Fibroblast of lung (primary cell): ENCODE results near the gene OTOG. TPM values are rescaled to one million over a fixed set of nuclear protein-coding genes. Genes with fewer than 3 reads are reported as not detected.

Experiments used
- DNase-seq, 2 donors: peaks; one replicate each; pipeline versions ENCODE4 v3.0.0 to v3.0.0-alpha.2; 2010; ENCODE audit warnings: low read depth in 2 of 2
- H2AFZ ChIP-seq: 2 replicates; pipeline ENCODE4 v1.5.1; 2012; ENCODE audit warnings: low read length, control low read depth, inconsistent platforms
- H3K27ac ChIP-seq: 2 replicates; pipeline ENCODE4 v1.5.1; 2011; ENCODE audit warnings: low read length, control low read depth; ENCODE audit not compliant: insufficient read depth
- H3K27me3 ChIP-seq: 2 replicates; pipeline ENCODE4 v1.5.1; 2011; ENCODE audit warnings: mild to moderate bottlenecking, low read length; ENCODE audit not compliant: control insufficient read depth, insufficient read depth
- H3K36me3 ChIP-seq: 2 replicates; pipeline ENCODE4 v1.5.1; 2011; ENCODE audit warnings: low read length; ENCODE audit not compliant: control insufficient read depth, insufficient read depth
- H3K4me1 ChIP-seq: 2 replicates; pipeline ENCODE4 v1.5.1; 2011; ENCODE audit warnings: low read length; ENCODE audit not compliant: control insufficient read depth, insufficient read depth; ENCODE audit errors: extremely low read depth
- H3K4me2 ChIP-seq: 2 replicates; pipeline ENCODE4 v1.5.1; 2011; ENCODE audit warnings: low read length, control low read depth; ENCODE audit not compliant: insufficient read depth; ENCODE audit errors: extremely low read depth
- H3K4me3 ChIP-seq, 4 experiments: fragments of 200-600 bp in 1 of 4; sonication (generic) in 1 of 4; replicated peaks in 1 of 4; 2 replicates each; pipeline ENCODE4 v1.5.1; 2011 to 2016; ENCODE audit warnings: low read length in 4 of 4, low read depth in 3 of 4, mild to moderate bottlenecking in 3 of 4, control low read depth in 2 of 4, inconsistent platforms in 1 of 4, mixed read lengths in 1 of 4; ENCODE audit not compliant: insufficient read depth in 1 of 4; ENCODE audit errors: control extremely low read depth in 1 of 4
- H3K79me2 ChIP-seq: 2 replicates; pipeline ENCODE4 v1.5.1; 2012; ENCODE audit warnings: mild to moderate bottlenecking, low read length, inconsistent platforms; ENCODE audit not compliant: control insufficient read depth, insufficient read depth
- H3K9ac ChIP-seq: 2 replicates; pipeline ENCODE4 v1.5.1; 2011; ENCODE audit warnings: mild to moderate bottlenecking, low read length, control low read depth; ENCODE audit not compliant: insufficient read depth
- H3K9me3 ChIP-seq: 2 replicates; pipeline ENCODE4 v1.5.1; 2012; ENCODE audit warnings: low read depth, low read length; ENCODE audit not compliant: control insufficient read depth, insufficient read depth
- H4K20me1 ChIP-seq: 2 replicates; pipeline ENCODE4 v1.5.1; 2011; ENCODE audit warnings: low read length; ENCODE audit not compliant: control insufficient read depth, insufficient read depth; ENCODE audit errors: extremely low read depth
- EZH2 ChIP-seq: IDR thresholded peaks from 2 replicates; pipeline ENCODE4 v1.5.1; 2012; ENCODE audit warnings: low read length, control low read depth, mild to moderate bottlenecking; ENCODE audit errors: missing control alignments
- polyA plus RNA-seq, 2 donors: library from polyadenylated mRNA; depleted of rRNA in 1 of 2; stranded (reverse) in 1 of 2; unstranded in 1 of 2; fragments of >200 nt; gene quantifications; 2 replicates each; pipeline ENCODE4 v1.2.1, GENCODE V29; 2011 to 2012; ENCODE audit warnings: missing spikeins in 1 of 2
- total RNA-seq: library from RNA; depleted of rRNA; stranded (reverse); fragments of >200 nt; gene quantifications from 2 replicates; pipeline ENCODE4 v1.2.1, GENCODE V29; 2014
- TF ChIP-seq, protein P1 (sequence below), 2 donors: IDR thresholded peaks in 1 of 2; conservative IDR thresholded peaks in 1 of 2; 1 replicate in 1 of 2; 2 replicates in 1 of 2; pipeline ENCODE4 v1.5.1; 2011 to 2012; ENCODE audit warnings: low read length in 2 of 2, control low read depth in 1 of 2, inconsistent platforms in 1 of 2, low read depth in 1 of 2, mild to moderate bottlenecking in 1 of 2

The OTOG gene
- total and polyA plus RNA-seq, 2 donors (not counting 1 experiment from before 2014, with no cell fraction given) = not detected

DNA sequence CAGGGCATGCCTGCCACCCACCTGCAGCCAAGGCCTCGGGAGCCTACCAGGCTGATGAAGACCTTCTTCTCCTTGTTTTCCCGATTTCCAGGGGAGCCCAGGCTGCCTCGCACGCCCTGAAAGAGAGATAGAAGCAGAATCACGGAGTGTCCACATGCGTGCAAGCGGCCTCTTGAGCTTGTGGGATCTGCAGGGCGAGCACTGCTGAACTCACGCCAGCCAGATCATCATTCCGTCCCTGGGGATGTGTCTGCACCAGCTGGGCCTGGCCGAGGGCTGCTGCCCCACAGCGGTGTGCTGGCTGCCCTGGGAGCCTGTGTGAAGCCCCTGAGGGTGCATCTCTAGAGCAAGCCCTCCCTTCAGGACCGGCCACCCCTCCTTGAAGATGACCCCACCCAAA lies 20.7 kb upstream of the OTOG start:
- no peak for TF ChIP-seq EZH2
- TF ChIP-seq, protein P1, sequence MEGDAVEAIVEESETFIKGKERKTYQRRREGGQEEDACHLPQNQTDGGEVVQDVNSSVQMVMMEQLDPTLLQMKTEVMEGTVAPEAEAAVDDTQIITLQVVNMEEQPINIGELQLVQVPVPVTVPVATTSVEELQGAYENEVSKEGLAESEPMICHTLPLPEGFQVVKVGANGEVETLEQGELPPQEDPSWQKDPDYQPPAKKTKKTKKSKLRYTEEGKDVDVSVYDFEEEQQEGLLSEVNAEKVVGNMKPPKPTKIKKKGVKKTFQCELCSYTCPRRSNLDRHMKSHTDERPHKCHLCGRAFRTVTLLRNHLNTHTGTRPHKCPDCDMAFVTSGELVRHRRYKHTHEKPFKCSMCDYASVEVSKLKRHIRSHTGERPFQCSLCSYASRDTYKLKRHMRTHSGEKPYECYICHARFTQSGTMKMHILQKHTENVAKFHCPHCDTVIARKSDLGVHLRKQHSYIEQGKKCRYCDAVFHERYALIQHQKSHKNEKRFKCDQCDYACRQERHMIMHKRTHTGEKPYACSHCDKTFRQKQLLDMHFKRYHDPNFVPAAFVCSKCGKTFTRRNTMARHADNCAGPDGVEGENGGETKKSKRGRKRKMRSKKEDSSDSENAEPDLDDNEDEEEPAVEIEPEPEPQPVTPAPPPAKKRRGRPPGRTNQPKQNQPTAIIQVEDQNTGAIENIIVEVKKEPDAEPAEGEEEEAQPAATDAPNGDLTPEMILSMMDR (conservative IDR thresholded peaks at IDR 0.05 in 1 of 2, IDR thresholded peaks at IDR 0.05 in 1 of 2; ENCODE audit: low read depth in 1 of 2, low read length in 2 of 2) = no peak
- H3K36me3 ChIP-seq = no peaks in the 10 kb centered on the region
- H2AFZ ChIP-seq = no peak overlapping the region
- H3K4me3 ChIP-seq = no peak overlapping the region
- no peak overlapping the region for H3K9ac ChIP-seq
- H3K4me1 ChIP-seq = no peaks in the 10 kb centered on the region
- no peaks in the 10 kb centered on the region for H4K20me1 ChIP-seq
- no peak for DNase-seq
- H3K79me2 ChIP-seq = no peaks in the 10 kb centered on the region
- no peaks in the 10 kb centered on the region for H3K27me3 ChIP-seq
- no peak overlapping the region for H3K27ac ChIP-seq
- no peak overlapping the region for H3K4me2 ChIP-seq
- no peaks in the 10 kb centered on the region for H3K9me3 ChIP-seq

DNA sequence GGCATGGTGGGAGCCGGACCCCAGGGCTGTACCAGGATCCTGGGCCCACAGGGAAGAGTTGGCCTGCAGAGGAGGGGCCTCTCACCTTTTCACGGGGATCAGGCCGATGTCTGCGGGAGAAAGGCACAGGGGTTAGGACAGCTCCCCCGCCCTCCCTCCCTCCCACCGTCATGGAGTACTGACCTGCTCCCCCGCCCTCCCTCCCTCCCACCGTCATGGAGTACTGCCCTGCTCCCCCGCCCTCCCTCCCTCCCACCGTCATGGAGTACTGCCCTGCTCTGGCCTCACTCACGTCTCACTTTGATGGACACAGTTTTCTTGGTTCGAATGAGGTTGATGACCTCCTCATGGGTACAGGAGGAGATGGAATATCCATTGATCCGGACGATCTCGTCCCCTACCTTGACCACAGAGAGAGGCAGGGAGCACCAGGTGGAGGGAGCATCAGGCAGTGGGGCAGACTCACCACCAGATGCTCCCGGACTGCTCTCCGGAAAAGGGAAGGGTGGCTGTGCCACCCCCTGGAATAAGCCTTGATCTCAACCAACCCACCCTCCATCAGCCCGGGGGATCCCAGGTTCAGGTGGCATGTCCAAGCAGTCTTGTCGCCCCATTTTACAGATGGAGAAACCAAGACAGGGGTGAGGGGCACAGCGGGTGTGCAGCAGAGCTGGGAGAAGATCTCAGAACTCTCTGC lies 20.0 kb upstream of the OTOG start:
- Histone ChIP-seq H3K4me1 (no peaks in the 10 kb centered on the region), H3K9ac (no peak overlapping the region), H3K4me3 (no peak overlapping the region), H3K9me3 (no peaks in the 10 kb centered on the region), H2AFZ (no peak overlapping the region), H3K27ac (no peak overlapping the region), H3K27me3 (no peaks in the 10 kb centered on the region), H3K79me2 (no peaks in the 10 kb centered on the region), H3K36me3 (no peaks in the 10 kb centered on the region), H4K20me1 (no peaks in the 10 kb centered on the region), H3K4me2 (no peak overlapping the region)
- no peak for TF ChIP-seq EZH2
- TF ChIP-seq, protein P1 (conservative IDR thresholded peaks at IDR 0.05 in 1 of 2, IDR thresholded peaks at IDR 0.05 in 1 of 2; ENCODE audit: low read depth in 1 of 2, low read length in 2 of 2) = no peak
- no peak for DNase-seq

DNA sequence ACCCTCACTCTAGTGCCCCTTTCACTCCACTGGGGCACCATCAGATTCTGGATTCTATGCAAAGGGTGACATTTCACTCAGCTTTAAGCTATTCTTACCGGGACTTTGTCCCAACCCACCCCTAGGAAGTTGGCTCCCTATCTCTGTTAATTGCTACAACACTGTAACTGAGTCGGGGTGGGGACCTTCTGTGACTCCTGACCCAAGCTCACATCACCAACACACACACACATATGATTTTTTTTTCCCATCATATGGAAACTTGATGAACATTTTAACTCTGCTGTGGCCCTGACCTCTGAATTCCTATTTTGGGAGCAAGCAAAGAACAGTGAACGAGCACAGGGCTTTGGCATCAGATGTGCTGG lies 19.4 kb upstream of the OTOG start:
- H4K20me1 ChIP-seq = no peaks in the 10 kb centered on the region
- H3K79me2 ChIP-seq = no peaks in the 10 kb centered on the region
- H3K4me2 ChIP-seq = no peak overlapping the region
- H3K27ac ChIP-seq = no peak overlapping the region
- H2AFZ ChIP-seq = no peak overlapping the region
- H3K4me3 ChIP-seq = no peak overlapping the region
- H3K9me3 ChIP-seq = no peaks in the 10 kb centered on the region
- H3K36me3 ChIP-seq = no peaks in the 10 kb centered on the region
- H3K9ac ChIP-seq = no peak overlapping the region
- no peak for DNase-seq
- no peaks in the 10 kb centered on the region for H3K27me3 ChIP-seq
- TF ChIP-seq, protein P1 (conservative IDR thresholded peaks at IDR 0.05 in 1 of 2, IDR thresholded peaks at IDR 0.05 in 1 of 2; ENCODE audit: low read depth in 1 of 2, low read length in 2 of 2) = no peak
- no peak for TF ChIP-seq EZH2
- H3K4me1 ChIP-seq = no peaks in the 10 kb centered on the region
